Astrocyte of the cerebellum (primary cell): ENCODE data around the gene ZDHHC4.

Source experiments
- DNase-seq: peaks from one replicate; pipeline ENCODE4 v3.0.0-alpha.2; 2011; ENCODE audit warnings: low read depth
- H3K4me3 ChIP-seq: 2 replicates; pipeline ENCODE4 v1.5.1; 2011; ENCODE audit warnings: mild to moderate bottlenecking, low read depth, low read length, moderate library complexity
- CTCF ChIP-seq: IDR thresholded peaks from 2 replicates; pipeline ENCODE4 v1.5.1; 2012; ENCODE audit warnings: low read length, low read depth, moderate library complexity, mild to moderate bottlenecking; ENCODE audit errors: missing control alignments
- in situ Hi-C: cut with HindIII; loops from 2 replicates; pipeline ENCODE4 v1.10.0; 2017; ENCODE audit warnings: low sequenced_read_pairs

ZDHHC4 gene

GRCh38 chr7:6606866-6607583 lies 29.8 kb downstream of the ZDHHC4 start:
- DNase-seq: no peak
- in situ Hi-C loops: no loop called here
- no peak for TF ChIP-seq CTCF
- H3K4me3 ChIP-seq: no peak overlapping the region

- no peak overlapping the region for H3K4me3 ChIP-seq
- no peak for DNase-seq
- in situ Hi-C loops: no loop called here
- no peak for TF ChIP-seq CTCF
Measured at GRCh38 chr7:6607651-6608051, 30.4 kb downstream of the ZDHHC4 start.

GRCh38 chr7:6608081-6608480 lies 30.8 kb downstream of the ZDHHC4 start:
- in situ Hi-C loops: no loop called here

GRCh38 chr7:6608794-6609193 lies 31.5 kb downstream of the ZDHHC4 start:
- in situ Hi-C loops: no loop called here
- no peak for TF ChIP-seq CTCF
- H3K4me3 ChIP-seq: no peak overlapping the region
- no peak for DNase-seq

More at GRCh38 chr7:6608081-6608480, 30.8 kb downstream of the ZDHHC4 start:
- no peak overlapping the region for H3K4me3 ChIP-seq
- no peak for DNase-seq
- no peak for TF ChIP-seq CTCF

GRCh38 chr7:6612819-6613218 lies 35.6 kb downstream of the ZDHHC4 start:
- H3K4me3 ChIP-seq: no peak overlapping the region
- TF ChIP-seq CTCF: no peak
- DNase-seq: no peak
- in situ Hi-C loops: no loop called here

- DNase-seq: no peak
- in situ Hi-C loops: no loop called here
- no peak overlapping the region for H3K4me3 ChIP-seq
- no peak for TF ChIP-seq CTCF
Measured at GRCh38 chr7:6613706-6614105, 36.5 kb downstream of the ZDHHC4 start.
